Measurements from ENCODE around the gene PRR5L.

Gene PRR5L

GRCh38 chr11:36328966-36329673 lies 33.0 kb downstream of the PRR5L start:
- DNase-seq = no peak

DNA sequence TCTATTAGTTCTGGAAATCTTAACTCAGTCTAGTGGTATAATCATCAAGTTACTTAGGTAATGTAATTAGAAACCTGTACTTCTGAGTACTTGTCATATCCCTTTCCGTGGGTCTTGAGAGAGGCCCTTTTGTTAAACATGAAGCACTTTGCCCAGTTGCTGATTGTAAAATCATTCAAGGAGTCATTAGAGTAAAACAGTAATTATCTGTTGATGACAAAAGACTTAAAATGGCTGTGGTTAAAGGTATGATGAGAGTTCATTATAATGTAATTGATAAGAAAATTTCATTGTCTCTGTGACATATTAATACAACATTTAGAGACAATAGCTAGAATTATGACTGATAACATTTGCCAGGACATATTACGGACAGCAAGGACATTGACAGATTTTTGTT lies 34.3 kb downstream of the PRR5L start:
- DNase-seq = no peak

DNA sequence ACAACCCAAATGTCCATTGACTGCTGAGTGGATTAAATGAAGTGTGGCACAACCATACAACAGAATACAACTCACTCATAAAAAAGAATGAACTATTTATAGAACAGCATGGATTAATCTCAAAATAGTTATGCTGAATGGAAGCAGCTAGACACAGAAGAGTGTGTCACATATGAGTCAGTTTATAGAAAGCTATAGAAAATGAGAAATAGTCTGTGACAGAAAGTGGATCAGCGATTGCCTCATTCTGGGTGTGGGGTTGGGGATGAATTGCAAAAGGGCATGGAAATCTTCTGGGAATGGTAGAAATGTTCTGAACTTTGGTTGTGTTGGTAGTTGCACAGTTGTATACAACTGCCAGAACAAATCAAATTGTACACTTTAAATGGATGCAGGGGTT lies 37.4 kb downstream of the PRR5L start:
- DNase-seq = no peak

GRCh38 chr11:36333897-36334296 lies 37.8 kb downstream of the PRR5L start:
- DNase-seq = no peak

DNA sequence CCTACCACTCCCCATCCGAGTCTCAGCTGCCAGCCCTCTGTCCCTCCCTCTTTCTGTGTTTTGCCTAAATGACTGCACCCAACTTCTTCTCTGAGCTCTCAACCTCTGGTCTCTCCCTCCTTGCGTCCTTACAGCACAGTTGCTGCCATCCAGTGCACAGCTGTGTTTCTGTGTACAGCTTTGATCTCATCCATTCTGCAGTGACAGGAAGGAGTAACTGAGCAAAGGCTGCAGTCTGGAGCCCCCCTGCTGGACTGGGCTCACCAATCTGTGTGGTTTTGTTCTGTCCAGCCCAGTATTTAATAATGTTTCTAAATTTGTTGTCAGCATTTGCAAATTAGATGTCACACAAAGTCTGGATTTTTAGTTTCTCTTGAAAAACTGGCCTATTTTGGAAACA lies 43.8 kb downstream of the PRR5L start:
- no peak for DNase-seq

- no peak for DNase-seq
These were observed 44.8 kb downstream of the PRR5L start for GRCh38 chr11:36340897-36341296.

- DNase-seq = no peak
These were observed 45.8 kb downstream of the PRR5L start for GRCh38 chr11:36341915-36342314.

DNA sequence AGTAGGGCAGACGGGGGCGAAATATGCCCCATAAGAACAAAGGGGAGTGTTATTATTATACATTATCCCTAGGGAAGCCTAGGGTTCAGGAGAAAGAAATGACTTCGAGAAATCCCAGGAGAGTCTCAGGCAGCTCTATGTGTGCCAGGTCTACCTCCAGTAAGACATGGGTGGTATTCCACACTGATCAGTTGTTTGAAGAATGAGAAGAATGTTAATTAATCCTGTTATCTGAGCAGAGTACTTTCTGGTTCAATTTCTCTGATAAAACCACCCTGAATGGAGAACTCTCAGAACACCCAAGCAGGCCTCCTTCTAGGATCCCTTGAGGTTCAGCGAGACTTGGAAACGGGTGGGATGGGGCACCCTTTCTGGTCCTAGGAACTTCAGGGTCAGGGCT lies 46.2 kb downstream of the PRR5L start:
- DNase-seq = no peak

GRCh38 chr11:36343436-36343835 lies 47.3 kb downstream of the PRR5L start:
- no peak for DNase-seq

DNA sequence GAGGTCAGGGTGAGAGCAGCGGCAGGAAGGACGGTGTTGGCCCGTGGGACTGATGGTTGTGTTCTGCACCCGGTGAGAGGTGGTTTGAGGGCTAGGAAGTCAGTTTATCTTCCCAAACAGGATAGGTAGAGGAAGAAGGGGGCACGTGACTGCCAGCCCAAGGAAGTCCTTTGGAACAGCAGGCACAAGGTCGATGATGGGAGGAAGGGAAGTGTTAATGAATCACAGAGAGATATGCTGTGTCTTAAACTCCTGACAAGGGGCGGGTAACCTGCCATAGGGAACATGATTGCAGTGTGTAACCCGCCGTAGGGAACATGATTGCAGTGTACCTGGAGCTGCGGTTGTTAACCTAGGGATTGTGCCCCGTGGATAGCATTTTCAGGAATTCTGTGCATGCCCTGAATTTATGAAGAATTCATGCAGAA lies 49.0 kb downstream of the PRR5L start:
- DNase-seq = no peak

- no peak for DNase-seq
These were observed 49.5 kb downstream of the PRR5L start for GRCh38 chr11:36345535-36346141.

- DNase-seq = no peak
These were observed 50.7 kb downstream of the PRR5L start for GRCh38 chr11:36346562-36347383.

GRCh38 chr11:36347384-36347906 lies 51.4 kb downstream of the PRR5L start:
- DNase-seq = no peak

DNA sequence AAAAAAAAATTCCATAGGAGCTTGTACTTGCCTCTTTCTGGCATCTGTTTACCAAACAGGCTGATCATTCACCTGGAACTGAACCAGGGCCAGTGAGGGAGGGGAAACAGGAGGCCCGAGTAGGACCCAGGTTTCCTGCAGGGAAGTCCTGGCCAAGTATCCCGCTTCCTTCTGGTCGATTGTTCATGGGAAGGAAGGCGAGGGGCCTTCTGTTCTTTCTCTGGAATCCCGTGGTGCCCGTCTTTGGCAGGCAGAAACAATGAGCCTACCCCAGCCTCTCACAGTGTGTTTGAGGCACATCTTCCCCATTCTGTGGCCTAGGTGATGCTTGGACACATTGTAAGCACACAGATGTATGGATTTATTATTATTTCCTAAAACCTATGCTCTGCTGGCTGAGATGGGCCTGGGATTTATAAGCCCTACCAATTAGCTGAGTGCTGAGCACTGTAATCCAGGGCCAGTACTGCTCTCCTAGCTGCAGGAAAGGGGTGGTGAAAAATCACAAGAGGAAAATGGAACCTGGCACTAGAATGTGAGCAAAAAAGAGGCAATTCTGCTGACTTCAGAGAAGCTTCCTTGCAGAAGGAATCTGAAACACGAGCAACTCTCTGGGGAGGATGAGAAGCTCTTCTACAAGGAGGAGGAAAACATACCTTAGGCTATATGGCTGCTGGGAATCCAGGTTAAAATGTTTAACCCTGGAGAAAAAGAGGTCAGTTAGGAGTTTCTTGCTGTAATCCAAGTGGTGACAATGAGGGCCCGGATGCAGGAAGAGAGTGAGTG lies 53.5 kb downstream of the PRR5L start:
- no peak for DNase-seq

DNA sequence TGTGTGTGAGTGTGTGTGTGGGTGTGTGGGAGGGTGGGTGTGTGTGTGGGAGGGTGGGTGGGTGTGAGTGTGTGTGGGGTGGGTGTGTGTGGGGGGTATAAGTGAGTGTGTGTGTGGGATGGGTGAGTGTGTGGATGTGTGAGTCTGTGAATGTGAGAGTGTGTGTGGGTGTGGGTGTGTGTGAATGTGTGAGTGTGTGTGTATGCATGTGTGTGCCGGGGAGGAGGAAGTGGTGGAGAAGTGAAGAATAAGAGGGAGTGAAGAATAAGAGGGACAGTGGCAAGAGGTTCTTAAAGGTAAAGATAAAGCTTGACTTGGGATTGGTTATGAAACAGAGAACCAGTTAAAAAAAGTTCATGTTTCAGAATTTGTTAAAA lies 54.0 kb downstream of the PRR5L start:
- DNase-seq = no peak

GRCh38 chr11:36352922-36353321 lies 56.8 kb downstream of the PRR5L start:
- DNase-seq = no peak

GRCh38 chr11:36354221-36355003 lies 58.3 kb downstream of the PRR5L start:
- no peak for DNase-seq

GRCh38 chr11:36356201-36356600 lies 60.1 kb downstream of the PRR5L start:
- DNase-seq = no peak

- DNase-seq = no peak
These were observed 61.7 kb downstream of the PRR5L start for GRCh38 chr11:36357831-36358230.

GRCh38 chr11:36358436-36358835 lies 62.3 kb downstream of the PRR5L start:
- no peak for DNase-seq

DNA sequence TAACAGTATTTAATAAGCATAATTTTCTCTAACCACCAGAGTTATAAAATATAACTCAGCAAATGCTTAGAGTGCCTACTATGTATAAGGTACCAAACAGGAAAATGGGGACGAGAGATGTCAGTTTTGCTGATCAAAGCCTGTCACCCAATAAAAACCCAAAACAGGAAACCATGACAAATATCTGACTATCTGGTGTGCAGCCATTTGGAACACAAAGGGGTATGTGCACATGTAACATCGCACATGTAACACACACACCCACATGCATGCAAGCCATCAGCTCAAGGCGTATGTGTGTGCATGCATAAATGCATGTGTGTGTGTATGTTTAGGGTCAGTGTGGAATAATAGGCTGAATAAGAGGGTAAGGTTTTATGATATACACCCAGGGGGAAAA lies 64.2 kb downstream of the PRR5L start:
- no peak for DNase-seq

DNA sequence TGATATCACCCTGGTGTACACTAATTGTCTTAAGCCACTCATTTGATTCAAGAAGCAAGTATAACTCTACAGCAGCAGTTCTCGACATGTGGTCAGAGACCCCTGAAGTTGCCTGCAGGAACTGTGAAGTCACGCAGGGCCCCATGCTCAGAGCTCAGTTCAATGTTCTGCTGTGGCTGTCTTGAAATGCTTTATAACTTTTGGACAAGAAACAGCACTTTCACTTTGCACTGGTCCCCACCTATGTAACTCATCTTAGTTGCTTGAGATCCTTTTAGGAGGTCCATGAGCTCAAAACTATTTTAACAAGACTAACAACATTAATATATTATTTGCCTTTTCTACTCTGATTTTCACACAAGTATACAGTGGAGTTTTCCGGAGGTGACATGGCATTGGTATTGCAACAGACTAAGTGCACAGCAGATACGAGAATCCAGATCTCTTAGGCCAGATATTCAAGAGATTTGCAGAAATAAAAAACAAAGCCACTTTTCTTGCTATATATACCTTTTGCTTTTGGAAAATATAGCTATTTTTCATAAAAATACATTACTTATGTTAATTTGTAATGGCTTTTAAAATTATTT lies 64.8 kb downstream of the PRR5L start:
- no peak for DNase-seq
